GM19328 (cell line): Measurements from ENCODE around the gene ZNF90.
"Not testable (repeated sequence)": the region's sequence is repeated elsewhere in the genome, so short reads cannot be mapped to it uniquely, and the experiment has no call there.

Experiments used
- ATAC-seq: cut with Tn5 transposase; IDR thresholded peaks from one replicate; pipeline ENCODE4 v1.9.1; 2021; ENCODE audit warnings: mild to moderate bottlenecking, moderate library complexity; ENCODE audit not compliant: unreplicated experiment

The ZNF90 gene

DNA sequence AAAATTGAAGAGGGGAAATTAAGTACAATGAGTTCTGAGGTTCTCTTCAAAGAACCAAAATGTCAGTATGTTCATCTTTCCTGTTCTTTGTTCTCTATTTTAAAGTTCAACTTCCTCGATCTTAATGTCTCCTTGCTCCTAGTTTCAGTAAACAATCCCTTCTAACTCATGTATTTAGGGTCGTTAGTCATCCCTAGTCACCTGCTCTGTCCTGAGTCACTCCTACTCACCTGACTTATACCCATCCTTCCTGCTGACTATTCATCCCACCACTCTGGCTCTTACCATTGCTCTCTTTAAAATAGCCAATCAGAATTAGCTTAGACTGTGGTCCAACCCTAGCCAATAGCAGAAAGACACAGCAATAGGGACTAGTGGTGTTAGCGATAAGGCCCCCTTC, 24.3 kb downstream of the ZNF90 start:
- no peak for ATAC-seq

DNA sequence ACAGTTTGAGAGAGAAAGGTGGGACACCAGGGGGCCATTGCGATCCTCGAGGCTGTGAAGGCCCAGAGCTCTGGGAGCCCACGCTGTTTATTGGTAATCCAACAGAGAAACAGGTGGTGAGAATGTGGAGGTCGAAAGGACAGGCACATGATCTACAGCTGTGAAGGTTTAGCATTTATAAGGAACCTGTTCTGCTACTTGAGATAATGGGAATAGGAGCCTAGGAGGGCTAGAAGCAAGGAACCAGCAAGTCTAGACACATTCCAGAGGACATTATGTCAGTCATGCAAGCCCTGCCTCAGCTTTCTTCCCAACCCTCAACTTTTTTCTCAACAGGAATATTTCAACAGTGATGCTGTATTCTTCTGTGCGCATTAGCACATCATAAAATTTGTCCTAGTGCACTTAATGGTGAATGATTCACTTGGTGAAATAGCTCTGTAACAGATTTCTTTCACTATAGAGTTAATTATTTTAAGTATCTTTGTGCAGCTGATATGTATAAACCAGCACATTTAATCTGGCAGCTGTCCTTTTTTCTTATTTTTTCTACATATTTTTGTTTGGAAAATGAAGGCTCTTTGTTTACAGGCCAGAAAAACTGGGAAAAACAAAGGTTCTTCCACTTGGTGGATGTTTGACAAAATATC, 25.4 kb downstream of the ZNF90 start:
- ATAC-seq = no peak

DNA sequence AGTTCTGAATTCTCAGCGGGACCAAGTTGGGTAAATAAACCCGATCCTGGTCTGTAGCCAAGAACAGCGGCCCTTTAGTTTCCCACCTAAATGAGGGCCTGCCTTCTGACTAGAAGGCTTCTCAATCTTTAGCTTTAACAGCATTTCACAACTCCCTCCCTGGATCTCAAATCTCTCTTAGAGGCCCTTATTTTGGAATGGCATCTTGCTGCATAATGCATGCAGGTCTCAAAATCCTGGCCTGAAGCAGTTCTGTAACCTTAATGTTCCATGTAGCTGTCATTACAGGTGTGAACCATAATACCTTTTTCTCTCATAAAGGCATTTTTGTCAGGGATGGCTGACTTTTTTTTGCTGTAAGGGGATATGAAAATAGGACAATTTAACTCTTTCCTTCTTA, 29.5 kb downstream of the ZNF90 start:
- ATAC-seq = no peak

DNA sequence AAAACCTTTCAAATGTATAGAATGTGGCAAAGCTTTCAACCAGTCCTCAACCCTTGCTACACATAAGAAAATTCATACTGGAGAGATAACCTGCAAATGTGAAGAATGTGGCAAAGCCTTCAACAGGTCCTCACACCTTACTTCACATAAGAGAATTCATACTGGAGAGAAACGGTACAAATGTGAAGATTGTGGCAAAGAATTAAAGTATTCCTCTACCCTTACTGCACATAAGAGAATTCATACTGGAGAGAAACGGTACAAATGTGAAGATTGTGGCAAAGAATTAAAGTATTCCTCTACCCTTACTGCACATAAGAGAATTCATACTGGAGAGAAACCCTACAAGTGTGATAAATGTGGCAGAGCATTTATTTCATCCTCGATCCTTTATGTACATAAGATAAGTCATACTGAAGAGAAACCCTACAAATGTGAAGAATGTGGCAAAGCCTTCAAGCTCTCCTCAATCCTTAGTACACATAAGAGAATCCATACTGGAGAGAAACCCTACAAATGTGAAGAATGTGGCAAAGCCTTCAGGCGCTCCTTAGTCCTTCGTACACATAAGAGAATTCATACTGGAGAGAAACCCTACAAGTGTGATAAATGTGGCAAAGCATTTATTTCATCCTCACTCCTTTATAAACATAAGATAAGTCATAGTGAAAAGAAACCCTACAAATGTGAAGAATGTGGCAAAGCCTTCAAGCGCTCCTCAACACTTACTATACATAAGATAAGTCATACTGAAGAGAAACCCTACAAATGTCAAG, 40.5 kb downstream of the ZNF90 start:
- not testable (repeated sequence) for ATAC-seq

DNA sequence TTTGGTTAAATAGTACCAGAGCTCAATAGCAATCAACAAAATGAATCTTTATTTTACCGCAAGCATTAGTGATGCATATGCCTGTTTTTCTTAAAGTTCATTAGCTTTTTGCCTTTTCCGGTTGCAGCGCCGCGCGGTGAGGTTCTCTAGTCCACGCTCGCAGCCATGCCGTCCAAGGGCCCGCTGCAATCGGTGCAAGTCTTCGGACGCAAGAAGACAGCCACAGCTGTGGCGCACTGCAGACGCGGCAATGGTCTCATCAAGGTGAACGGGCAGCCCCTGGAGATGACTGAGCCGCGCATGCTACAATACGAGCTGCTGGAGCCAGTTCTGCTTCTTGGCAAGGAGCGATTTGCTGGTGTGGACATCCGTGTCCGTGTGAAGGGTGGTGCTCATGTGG, 47.1 kb downstream of the ZNF90 start:
- ATAC-seq = no peak

DNA sequence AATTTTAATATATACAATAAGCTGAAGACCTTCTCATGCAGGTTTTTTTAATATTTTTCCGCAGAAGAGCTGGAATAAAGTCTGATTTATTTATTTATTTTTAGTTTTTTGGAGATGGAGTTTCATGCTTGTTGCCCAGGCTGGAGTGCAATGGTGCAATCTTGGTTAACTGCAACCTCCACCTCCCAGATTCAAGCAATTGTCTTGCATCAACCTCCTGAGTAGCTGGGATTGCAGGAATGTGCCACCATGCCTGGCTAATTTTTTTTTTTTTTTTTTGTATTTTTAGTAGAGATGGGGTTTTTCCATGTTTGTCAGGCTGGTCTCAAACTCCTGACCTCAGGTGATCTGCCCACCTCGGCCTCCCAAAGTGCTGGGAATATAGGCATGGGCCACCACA, 55.1 kb downstream of the ZNF90 start:
- not testable (repeated sequence) for ATAC-seq

DNA sequence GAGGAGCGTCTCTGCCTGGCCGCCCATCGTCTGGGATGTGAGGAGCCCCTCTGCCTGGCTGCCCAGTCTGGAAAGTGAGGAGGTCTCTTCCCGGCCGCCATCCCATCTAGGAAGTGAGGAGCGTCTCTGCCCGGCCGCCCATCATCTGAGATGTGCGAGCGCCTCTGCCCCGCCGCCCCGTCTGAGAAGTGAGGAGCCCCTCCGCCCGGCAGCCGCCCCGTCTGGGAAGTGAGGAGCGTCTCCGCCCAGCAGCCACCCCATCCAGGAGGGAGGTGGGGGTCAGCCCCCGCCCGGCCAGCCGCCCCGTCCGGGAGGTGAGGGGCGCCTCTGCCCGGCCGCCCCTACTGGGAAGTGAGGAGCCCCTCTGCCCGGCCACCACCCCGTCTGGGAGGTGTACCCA, 59.9 kb downstream of the ZNF90 start:
- not testable (repeated sequence) for ATAC-seq

DNA sequence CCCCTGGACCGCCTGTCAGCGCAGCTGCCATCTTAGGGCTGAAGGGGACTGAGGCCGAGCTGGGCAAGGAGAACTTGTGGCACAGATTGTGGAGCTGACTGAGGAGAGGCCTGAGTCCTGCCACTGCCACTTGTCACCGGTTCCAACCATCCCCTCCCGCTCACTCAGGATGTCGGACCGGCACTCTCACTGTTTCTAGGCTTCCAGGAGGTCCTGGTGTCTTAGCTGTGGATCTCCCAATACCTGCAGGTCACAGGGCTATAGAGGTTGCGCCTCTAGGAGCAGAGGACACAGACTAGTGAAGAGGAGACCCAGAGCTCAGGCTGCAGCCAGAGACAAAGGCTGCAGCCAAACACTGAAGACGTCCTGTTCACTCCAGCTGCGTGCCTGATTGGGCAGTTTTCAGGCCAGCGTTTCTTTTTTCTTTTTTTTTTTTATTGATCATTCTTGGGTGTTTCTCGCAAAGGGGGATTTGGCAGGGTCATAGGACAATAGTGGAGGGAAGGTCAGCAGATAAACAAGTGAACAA, 73.9 kb downstream of the ZNF90 start:
- ATAC-seq = no peak

DNA sequence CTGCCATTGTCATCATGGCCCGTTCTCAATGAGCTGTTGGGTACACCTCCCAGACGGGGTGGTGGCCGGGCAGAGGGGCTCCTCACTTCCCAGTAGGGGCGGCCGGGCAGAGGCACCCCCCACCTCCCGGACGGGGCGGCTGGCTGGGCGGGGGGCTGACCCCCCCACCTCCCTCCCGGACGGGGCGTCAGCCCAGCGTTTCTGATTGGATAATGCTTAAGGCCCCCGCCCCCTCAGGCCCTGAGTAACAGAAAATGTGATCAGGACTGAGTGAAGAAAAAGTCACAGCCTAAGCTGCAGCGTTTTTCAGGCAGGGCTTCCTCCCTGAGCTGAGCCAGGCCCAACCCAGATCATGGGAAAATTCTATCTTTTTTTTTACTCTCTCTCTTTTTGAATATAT, 74.7 kb downstream of the ZNF90 start:
- ATAC-seq = not testable (repeated sequence)

DNA sequence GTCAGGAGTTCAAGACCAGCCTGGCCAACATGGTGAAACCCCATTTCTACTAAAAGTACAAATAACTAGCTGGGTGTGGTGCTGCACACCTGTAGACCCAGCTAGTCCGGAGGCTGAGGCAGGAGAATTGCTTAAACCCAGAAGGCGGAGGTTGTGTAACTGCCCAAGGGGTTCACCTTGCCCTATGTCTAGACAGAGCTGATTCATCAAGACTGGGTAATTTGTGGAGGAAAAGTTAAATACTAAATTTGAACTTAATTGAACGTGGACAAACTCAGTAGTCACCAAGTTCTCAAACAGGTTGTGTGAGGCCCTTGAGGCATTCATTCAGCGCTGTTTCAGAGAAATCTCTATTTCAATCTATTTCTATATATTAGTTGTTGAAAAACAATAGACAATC, 75.5 kb downstream of the ZNF90 start:
- no peak for ATAC-seq

DNA sequence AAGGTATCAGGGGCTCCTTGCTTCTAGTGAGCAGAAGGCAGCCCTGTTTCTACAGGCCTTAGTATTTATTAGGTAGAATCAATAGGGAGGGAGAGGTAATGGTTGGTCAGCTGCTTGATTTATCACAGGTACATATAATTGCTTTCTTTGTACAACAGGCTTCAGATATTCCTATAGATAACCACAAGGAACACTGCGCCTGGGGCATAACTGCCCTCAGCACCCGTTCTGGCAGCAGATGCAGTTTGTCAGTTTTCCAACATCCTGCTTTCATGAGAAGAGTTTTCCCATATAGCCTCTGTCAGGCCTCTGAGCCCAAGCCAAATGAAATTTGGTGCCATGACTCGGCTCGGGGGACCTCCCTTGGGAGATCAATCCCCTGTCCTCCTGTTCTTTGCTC, 76.8 kb downstream of the ZNF90 start:
- no peak for ATAC-seq

DNA sequence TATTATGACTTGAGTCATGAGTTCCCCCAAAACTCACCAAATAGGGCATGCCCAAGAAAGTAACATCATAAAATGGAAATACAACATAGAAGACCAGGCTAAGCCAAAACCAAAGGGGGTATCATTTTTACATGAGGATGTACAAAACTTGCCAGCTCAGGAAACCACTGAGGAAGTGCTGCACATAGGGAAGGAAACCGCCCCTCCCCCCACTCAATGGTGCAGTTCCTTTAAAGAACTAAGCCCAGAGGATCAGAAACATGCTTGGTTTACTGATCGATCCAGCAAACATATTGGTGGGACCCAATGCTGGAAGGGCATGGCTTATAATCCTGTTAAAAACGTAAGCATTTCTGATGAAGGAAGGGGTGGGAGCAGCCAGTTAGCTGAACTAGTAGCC, 85.0 kb downstream of the ZNF90 start:
- ATAC-seq = no peak

DNA sequence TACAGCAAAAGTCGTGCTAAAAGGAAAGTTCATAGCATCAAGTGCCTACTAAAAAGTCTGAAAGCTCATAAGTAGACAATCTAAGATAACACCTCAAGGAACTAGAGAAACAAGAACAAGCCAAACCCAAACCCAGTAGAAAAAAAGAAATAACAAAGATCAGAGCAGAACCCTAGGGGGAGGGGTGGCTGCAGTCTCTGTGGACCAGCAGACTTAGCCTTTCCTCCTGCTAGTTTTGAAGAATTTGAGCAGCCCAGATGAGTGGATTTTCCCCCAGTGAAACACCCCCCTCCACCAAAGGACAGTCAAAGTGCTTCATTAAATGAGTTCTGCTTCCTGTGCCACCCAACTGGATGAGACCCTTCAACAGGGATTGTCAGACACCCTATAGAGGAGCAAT, 86.7 kb downstream of the ZNF90 start:
- no peak for ATAC-seq

DNA sequence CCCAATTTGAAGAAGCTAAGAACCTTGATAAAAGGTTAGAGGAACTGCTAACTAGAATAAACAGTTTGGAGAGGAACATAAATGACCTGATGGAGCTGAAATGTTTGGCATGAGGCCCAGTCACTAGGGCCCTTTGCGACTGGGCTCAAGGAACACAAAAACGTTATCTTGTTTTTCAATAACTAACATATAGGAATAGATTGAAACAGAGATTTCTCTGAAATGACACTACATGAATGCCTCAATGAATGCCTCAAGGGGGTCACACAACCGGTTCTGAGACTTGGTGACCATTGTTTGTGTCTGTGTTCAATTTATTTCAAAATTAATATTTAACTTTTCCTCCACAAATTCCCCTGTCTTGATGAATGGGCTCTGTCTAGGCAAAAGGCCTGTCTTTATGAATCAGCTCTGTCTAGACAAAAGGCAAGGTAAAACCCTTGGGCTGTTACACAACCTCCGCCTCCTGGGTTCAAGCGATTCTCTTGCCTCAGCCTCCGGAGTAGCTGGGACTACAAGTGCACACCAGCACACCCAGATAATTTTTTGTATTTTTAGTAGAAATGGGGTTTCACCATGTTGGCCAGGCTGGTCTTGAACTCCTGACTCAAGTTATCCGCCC, 88.3 kb downstream of the ZNF90 start:
- ATAC-seq = no peak

DNA sequence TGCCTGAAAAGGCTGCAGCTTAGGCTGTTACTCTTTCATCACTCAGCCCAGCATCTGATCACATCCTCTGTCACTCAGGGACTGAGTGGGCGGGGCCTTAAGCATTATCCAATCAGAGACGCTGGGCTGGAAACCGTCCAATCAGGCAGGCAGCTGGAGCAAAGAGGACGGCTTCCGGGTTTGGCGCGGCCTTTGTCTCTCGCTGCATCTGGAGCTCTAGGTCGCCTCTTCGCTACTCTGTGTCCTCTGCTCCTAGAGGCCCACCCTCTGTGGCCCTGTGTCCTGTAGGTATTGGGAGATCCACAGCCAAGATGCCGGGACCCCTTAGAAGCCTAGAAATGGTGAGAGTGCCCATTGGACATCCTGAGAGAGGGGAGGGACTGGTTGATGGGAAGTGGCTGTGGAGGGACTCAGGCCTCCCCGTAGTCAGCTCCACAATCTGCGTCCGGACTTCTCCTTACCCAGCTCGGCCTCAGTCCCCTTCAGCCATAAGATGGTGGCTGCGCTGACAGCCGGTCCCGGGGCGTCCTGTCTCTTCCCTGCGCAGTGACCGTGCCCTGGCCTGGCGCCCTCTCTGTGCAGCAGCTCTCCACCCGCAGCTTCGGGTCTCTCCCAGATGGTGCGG, 89.3 kb downstream of the ZNF90 start, which contains the start of gene ZNF486:
TSS of gene ZNF486 (plus strand) at position 195 of the 625 bp plus-strand sequence. CDS start at position 312, 117 bp downstream.
- no peak for ATAC-seq

DNA sequence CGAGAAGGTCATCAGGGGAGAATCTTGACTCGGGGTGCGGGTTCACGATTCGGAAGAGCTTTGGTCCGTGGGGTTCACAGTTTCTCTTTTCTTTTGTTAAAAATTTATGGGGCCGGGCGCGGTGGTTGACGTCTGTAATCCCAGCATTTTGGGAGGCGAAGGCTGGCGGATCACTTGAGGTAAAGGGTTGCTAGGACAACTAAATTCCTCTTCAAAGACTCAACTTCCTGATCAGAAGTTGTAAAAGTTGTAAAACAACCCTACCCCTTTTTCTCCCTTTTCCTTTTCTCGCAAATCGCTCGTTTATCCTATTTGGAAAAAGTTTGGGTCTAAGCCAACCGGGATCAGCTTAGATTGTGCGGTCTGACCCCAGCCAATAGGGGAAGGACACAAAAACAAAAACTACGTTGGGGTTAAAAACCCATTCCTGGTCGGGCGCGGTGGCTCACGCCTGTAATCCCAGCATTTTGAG, 89.9 kb downstream of the ZNF90 start:
- no peak for ATAC-seq
